GM12892 (cell line): Measurements from ENCODE around the gene BRICD5.

Source experiments
- POLR2A ChIP-seq: IDR thresholded peaks from 2 replicates; pipeline ENCODE4 v1.6.1; 2011; ENCODE audit warnings: low read depth, low read length, control low read depth
- POLR2AphosphoS5 ChIP-seq: IDR thresholded peaks from 2 replicates; pipeline ENCODE4 v1.6.1; 2011; ENCODE audit warnings: low read depth, low read length, control low read depth
- TAF1 ChIP-seq: IDR thresholded peaks from 2 replicates; pipeline ENCODE4 v1.6.1; 2011; ENCODE audit warnings: low read depth, mild to moderate bottlenecking, control low read depth, low read length, borderline replicate concordance

DNA sequence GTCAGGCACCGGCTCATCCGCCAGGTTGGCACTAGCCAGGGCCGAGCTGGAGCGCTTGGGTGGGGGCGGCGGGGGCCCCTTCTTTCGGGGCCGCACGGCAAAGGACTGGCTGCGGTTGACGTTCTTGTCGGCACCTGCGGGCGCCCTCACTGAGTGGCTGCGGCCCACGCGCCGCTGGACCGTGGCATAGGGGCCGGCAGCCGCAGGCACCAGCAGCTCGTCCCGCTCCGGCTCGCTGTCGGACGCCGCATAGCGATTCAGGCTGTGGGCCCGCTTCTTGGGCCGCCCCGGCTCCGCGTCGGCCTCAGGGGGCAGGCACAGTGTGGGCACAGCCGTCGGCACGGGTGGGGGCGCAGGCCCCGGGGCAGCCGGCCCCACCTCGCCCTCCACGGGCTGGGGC lies 30.2 kb downstream of the BRICD5 start:
- TF ChIP-seq POLR2AphosphoS5 (no peak), POLR2A (no peak), TAF1 (no peak)
